ENCODE results near the gene KRTAP1-3.

DNA sequence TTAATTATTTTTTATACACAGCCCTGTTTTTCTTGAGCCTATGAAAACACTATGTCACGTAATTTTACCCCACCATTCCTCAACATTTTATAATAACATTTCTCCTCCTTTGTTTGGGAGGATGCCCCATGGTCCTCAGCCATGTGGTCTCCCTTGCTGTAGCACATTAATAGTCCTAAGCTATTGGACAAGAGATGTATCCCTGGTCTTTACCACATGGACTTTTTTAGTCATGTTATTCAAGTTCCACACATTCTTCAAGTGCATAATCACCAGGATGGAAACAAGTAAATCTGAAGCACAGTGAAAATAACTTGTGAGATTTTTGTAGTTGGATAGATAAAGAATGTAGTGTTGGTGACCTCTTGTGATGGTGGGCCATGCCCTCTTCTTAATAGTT lies 27.3 kb upstream of the KRTAP1-3 start:
- no peak for TF ChIP-seq EZH2 (optimal IDR thresholded peaks at IDR 0.05; ENCODE audit: low read depth, low read length)
- TF ChIP-seq, protein P1, sequence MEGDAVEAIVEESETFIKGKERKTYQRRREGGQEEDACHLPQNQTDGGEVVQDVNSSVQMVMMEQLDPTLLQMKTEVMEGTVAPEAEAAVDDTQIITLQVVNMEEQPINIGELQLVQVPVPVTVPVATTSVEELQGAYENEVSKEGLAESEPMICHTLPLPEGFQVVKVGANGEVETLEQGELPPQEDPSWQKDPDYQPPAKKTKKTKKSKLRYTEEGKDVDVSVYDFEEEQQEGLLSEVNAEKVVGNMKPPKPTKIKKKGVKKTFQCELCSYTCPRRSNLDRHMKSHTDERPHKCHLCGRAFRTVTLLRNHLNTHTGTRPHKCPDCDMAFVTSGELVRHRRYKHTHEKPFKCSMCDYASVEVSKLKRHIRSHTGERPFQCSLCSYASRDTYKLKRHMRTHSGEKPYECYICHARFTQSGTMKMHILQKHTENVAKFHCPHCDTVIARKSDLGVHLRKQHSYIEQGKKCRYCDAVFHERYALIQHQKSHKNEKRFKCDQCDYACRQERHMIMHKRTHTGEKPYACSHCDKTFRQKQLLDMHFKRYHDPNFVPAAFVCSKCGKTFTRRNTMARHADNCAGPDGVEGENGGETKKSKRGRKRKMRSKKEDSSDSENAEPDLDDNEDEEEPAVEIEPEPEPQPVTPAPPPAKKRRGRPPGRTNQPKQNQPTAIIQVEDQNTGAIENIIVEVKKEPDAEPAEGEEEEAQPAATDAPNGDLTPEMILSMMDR (IDR thresholded peaks at IDR 0.05; ENCODE audit: low read length), result no peak

Data from MM.1S (cell line).